ENCODE results near the gene PDPK1. TPM values are rescaled to one million over a fixed set of nuclear protein-coding genes. Genes with fewer than 3 reads are reported as not detected.

Gene PDPK1
- total RNA-seq (2022) (57.4 and 62.4 TPM in 2 replicates), Bru-seq, nascent RNA (percentile 62 among the genes with signal in this experiment), BruChase-seq, experiment 1, labeled RNA remaining after a 6-hour chase (percentile 86 among the genes with signal in this experiment), BruChase-seq, experiment 2, labeled RNA remaining after a 2-hour chase (percentile 81 among the genes with signal in this experiment)
- long read RNA-seq, full-length matches to known transcripts, result 7 of 30 reads
- long read RNA-seq, partial matches to known transcripts, result 2 of 30 reads
- long read RNA-seq, other reads (novel, unspliced or antisense), result 21 of 30 reads

DNA sequence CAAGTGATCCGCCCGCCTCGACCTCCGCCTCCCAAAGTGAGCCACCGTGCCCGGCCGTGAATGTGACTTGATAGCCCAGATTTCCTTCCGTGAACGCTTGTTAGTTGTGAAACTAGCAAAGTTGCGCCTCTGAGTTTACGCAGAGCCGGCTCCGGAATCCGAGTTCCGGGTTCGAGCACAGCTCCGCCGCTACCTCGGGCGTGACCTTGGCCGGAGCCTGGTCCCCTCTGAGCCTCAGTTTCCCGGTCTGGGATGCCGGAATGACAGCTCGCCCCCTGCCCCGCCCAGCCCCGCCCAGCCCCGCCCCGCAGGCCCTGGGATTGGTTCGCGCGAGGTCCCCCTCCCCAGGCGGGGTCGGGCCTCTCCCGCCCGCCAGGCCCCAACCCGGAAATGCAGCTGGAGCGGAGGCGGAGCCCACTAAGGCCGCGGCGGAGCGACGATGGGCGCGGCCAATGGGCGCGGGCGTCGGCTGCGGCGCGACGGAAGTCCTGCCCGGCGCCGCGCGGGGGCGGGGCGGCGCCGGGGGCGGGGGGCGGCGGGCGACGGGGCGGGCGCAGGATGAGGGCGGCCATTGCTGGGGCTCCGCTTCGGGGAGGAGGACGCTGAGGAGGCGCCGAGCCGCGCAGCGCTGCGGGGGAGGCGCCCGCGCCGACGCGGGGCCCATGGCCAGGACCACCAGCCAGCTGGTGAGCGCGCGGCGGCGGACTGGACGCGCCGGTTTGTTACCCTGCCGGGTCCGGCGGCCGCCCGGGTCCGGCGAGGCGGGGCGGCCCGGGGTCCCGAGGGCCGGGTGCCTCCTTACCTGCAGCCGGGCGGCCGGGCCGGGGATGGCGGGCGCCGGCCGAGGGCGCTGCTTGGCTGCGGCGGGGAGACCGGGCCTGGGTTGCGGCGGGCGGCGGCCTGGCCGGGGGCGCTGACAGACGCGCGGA is at the start of gene PDPK1:
Gene PDPK1, plus strand, starts transcription at position 571 of the 929 bp plus-strand sequence. Its CDS starts 92 bp downstream, at position 663.
- H3K4me1 Mint-ChIP-seq (ENCODE audit: low read depth, unreplicated experiment), result peaks cover 38% of the 10 kb centered on the region
- BruUV-seq (replicated peaks), result no TSS peak
- no peaks in the 10 kb centered on the region for H3K9me3 Mint-ChIP-seq (ENCODE audit: low read depth, unreplicated experiment)
- TF ChIP-seq CTCF (IDR thresholded peaks at IDR 0.05; ENCODE audit: unreplicated experiment), result no peak
- peaks cover 43% of the 10 kb centered on the region for H3K36me3 Mint-ChIP-seq (ENCODE audit: insufficient read depth, unreplicated experiment)
- H3K27me3 Mint-ChIP-seq (ENCODE audit: unreplicated experiment), result no peaks in the 10 kb centered on the region
- intact Hi-C loops (cut with micrococcal nuclease; ENCODE audit: unreplicated experiment), result no loop called here
- CTCF ChIA-PET, result interaction anchor here (0.7 kb wide), 1 partner anchor 18 kb away, joined by 3 read pairs; the partner anchor contains the start of gene AMDHD2
- peak within 1 kb of the TSS; percentile 77 for H3K4me3 Mint-ChIP-seq (ENCODE audit: low read depth, unreplicated experiment)
- peak; percentile 97 for DNase-seq
- H3K27ac Mint-ChIP-seq (ENCODE audit: unreplicated experiment), result peak within 1 kb of the TSS; percentile 69

- BruUV-seq (replicated peaks), result no TSS peak
- TF ChIP-seq CTCF (IDR thresholded peaks at IDR 0.05; ENCODE audit: unreplicated experiment), result no peak
- peaks cover 9% of the 10 kb centered on the region for H3K36me3 Mint-ChIP-seq (ENCODE audit: insufficient read depth, unreplicated experiment)
Observed at GRCh38 chr16:2489581-2489980, 48.2 kb upstream of the PDPK1 start.

DNA sequence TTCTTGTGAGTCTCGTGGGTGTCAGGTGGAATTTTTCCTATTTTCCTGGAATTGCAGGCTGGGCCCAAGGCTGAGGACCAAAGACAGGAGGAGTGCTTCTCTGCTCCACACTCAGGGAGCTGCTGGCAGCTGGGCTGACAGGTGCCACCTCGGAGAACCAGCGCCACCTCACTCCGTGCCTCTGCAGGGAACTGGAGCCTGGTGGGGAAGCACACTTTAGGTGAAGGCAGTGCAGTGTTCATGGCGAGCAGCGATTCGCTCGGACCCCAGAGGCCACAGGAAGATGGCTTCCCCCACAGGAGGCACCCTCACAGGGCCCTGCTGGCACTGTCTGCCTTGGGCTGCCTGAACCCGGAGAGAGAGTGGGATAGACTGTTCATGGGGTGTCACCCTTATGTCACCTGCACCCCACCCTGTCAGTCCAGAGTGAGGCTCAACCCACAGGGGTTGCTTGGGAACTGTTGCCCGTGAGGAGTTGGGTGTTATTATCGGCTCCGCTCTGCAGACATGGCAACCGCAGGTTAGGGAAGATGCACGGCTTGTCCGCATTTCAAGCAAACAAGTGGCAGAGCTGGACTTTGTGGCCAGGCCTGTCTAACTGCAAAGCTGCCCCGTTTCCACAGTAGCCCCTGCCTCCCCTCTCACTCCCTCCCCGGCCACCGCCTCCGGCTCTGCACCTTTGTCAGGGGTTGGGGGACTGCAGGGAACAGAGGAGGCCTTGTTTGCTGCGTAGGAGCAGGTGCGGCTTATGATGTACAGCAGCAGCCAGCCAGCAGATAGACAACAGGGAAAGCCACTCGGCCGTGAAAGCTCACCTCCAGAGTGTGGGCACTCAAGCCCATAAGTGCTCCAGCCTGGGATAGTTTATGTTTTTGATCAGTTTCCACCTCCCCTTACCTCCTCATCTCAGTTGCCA is 47.4 kb upstream of the PDPK1 start:
- BruUV-seq (replicated peaks), result no TSS peak
- DNase-seq, result no peak
- intact Hi-C loops (cut with micrococcal nuclease; ENCODE audit: unreplicated experiment), result no loop called here
- CTCF ChIA-PET, result no interaction called here
- Mint-ChIP-seq H3K36me3 (ENCODE audit: insufficient read depth, unreplicated experiment) (peaks cover 9% of the 10 kb centered on the region), H3K4me3 (ENCODE audit: low read depth, unreplicated experiment) (no peak overlapping the region), H3K27me3 (ENCODE audit: unreplicated experiment) (no peaks in the 10 kb centered on the region), H3K4me1 (ENCODE audit: low read depth, unreplicated experiment) (peaks cover 7% of the 10 kb centered on the region), H3K9me3 (ENCODE audit: low read depth, unreplicated experiment) (no peaks in the 10 kb centered on the region), H3K27ac (ENCODE audit: unreplicated experiment) (no peak overlapping the region)
- TF ChIP-seq CTCF (IDR thresholded peaks at IDR 0.05; ENCODE audit: unreplicated experiment), result no peak

More at GRCh38 chr16:2489581-2489980, 48.2 kb upstream of the PDPK1 start:
- Mint-ChIP-seq H3K9me3 (ENCODE audit: low read depth, unreplicated experiment) (no peaks in the 10 kb centered on the region), H3K4me1 (ENCODE audit: low read depth, unreplicated experiment) (peaks cover 7% of the 10 kb centered on the region), H3K27ac (ENCODE audit: unreplicated experiment) (no peak overlapping the region), H3K27me3 (ENCODE audit: unreplicated experiment) (no peaks in the 10 kb centered on the region), H3K4me3 (ENCODE audit: low read depth, unreplicated experiment) (no peak overlapping the region)
- CTCF ChIA-PET, result no interaction called here
- no peak for DNase-seq
- intact Hi-C loops (cut with micrococcal nuclease; ENCODE audit: unreplicated experiment), result no loop called here

GRCh38 chr16:2492292-2492691 is 45.5 kb upstream of the PDPK1 start:
- DNase-seq, result no peak
- Mint-ChIP-seq H3K27me3 (ENCODE audit: unreplicated experiment) (no peaks in the 10 kb centered on the region), H3K4me1 (ENCODE audit: low read depth, unreplicated experiment) (peaks cover 4% of the 10 kb centered on the region), H3K4me3 (ENCODE audit: low read depth, unreplicated experiment) (no peak overlapping the region), H3K27ac (ENCODE audit: unreplicated experiment) (no peak overlapping the region), H3K9me3 (ENCODE audit: low read depth, unreplicated experiment) (no peaks in the 10 kb centered on the region), H3K36me3 (ENCODE audit: insufficient read depth, unreplicated experiment) (peaks cover 5% of the 10 kb centered on the region)
- intact Hi-C loops (cut with micrococcal nuclease; ENCODE audit: unreplicated experiment), result no loop called here
- TF ChIP-seq CTCF (IDR thresholded peaks at IDR 0.05; ENCODE audit: unreplicated experiment), result no peak
- CTCF ChIA-PET, result no interaction called here
- no TSS peak for BruUV-seq (replicated peaks)
